K562 (cell line): ENCODE data around the gene WNK2. TPM values are rescaled to one million over a fixed set of nuclear protein-coding genes. Genes with fewer than 3 reads are reported as not detected.

ENCODE experiments used
- ARHGAP35 ChIP-seq: fragments of 450-650 bp; IDR thresholded peaks from 2 replicates; pipeline ENCODE4 v1.6.1; 2018; ENCODE audit not compliant: partially characterized antibody
- CXXC5 ChIP-seq: fragments of 250-450 bp; sonication (Bioruptor Pico); IDR thresholded peaks from 2 replicates; pipeline ENCODE4 v1.8.0; 2022; ENCODE audit warnings: inconsistent platforms, mild to moderate bottlenecking, moderate library complexity
- FOSL1 ChIP-seq: fragments of 200-800 bp; sonication (Bioruptor generic); conservative IDR thresholded peaks from 2 replicates; pipeline ENCODE4 v1.6.1; 2016; ENCODE audit warnings: missing genetic modification characterization, missing compliant biosample characterization
- NRF1 ChIP-seq, 2 experiments: fragments of 450-650 bp; IDR thresholded peaks in 1 of 2; conservative IDR thresholded peaks in 1 of 2; 2 replicates each; pipeline ENCODE4 v1.6.1; 2014; ENCODE audit warnings: mild to moderate bottlenecking in 2 of 2
- ZEB2 ChIP-seq: fragments of 450-650 bp; IDR thresholded peaks from 2 replicates; pipeline ENCODE4 v1.6.1; 2016
- ZNF668 ChIP-seq: fragments of 250-450 bp; sonication (Bioruptor Pico); IDR thresholded peaks from 2 replicates; pipeline ENCODE4 v1.8.0; 2022; ENCODE audit warnings: mild to moderate bottlenecking, inconsistent platforms
- polyA plus RNA-seq, 8 experiments: library from polyadenylated mRNA; depleted of rRNA in 4 of 8; stranded (reverse) in 5 of 8; unstranded in 3 of 8; fragments of >200 nt; fragmentation: Nextera tagmentation in 2 of 8; fragmentation: Illumina TruSeq in 1 of 8; extraction: Ambion mirVana in 2 of 8; extraction: Trizol in 1 of 8; gene quantifications; 2 replicates each; pipeline versions ENCODE4 v1.2.1 to v1.2.3, GENCODE V29; 2011 to 2014; ENCODE audit warnings: inconsistent platforms in 1 of 8, missing spikeins in 1 of 8
- total RNA-seq, 7 experiments: library from RNA; depleted of rRNA in 6 of 7; stranded (reverse); fragments of >200 nt in 6 of 7; fragmentation: Illumina TruSeq in 2 of 7; extraction: Trizol in 2 of 7; gene quantifications; 2 replicates each; pipeline versions ENCODE4 v1.2.1 to v1.2.3, GENCODE V29; 2011 to 2021; ENCODE audit warnings: low replicate concordance in 1 of 7
- TF ChIP-seq, protein P1 (sequence below): sonication (generic); formaldehyde crosslinking; IDR thresholded peaks from 2 replicates; pipeline ENCODE4 v1.8.1; 2022; ENCODE audit warnings: missing genetic modification reagents
- TF ChIP-seq, protein P2 (sequence below): sonication (generic); formaldehyde crosslinking; IDR thresholded peaks from 2 replicates; pipeline ENCODE4 v1.4.0; 2020; ENCODE audit warnings: mild to moderate bottlenecking, missing genetic modification reagents

The WNK2 gene
- total and polyA plus RNA-seq, 9 of the 15 experiments (the other 6 are each of a cell fraction or from before 2014, with no cell fraction given), result 0.36 to 3.3 (median 0.64) TPM; not detected in 2

DNA sequence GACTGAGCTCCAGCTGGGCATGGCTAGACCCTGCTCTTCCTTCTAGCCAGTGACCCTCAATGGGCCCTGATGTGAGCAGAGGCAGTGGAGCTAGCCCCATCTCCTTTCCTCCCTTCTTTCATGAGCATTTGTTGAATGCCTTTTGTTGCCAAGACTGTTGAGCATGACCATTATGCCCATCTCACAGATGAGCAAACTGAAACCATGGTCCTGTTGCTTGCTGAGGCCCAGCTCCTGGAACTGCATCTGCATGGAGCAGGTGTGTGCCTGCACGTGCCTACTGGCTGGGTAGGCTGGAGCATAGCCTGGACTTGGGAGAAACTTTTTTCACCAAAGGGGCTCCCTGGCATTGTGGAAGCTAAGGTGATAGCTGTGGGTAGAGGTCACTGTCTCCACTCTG, 3.0 kb upstream of the WNK2 start (continued):
- TF ChIP-seq FOSL1 (tag), result no peak
- no peak for TF ChIP-seq CXXC5 (CRISPR knock-in tag)
- TF ChIP-seq ZEB2, result no peak
- TF ChIP-seq NRF1 (conservative IDR thresholded peaks at IDR 0.05 in 1 of 2, IDR thresholded peaks at IDR 0.05 in 1 of 2), result no peak
- TF ChIP-seq, protein P1, sequence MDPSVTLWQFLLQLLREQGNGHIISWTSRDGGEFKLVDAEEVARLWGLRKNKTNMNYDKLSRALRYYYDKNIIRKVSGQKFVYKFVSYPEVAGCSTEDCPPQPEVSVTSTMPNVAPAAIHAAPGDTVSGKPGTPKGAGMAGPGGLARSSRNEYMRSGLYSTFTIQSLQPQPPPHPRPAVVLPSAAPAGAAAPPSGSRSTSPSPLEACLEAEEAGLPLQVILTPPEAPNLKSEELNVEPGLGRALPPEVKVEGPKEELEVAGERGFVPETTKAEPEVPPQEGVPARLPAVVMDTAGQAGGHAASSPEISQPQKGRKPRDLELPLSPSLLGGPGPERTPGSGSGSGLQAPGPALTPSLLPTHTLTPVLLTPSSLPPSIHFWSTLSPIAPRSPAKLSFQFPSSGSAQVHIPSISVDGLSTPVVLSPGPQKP (CRISPR knock-in tag), result no peak
- TF ChIP-seq, protein P2, sequence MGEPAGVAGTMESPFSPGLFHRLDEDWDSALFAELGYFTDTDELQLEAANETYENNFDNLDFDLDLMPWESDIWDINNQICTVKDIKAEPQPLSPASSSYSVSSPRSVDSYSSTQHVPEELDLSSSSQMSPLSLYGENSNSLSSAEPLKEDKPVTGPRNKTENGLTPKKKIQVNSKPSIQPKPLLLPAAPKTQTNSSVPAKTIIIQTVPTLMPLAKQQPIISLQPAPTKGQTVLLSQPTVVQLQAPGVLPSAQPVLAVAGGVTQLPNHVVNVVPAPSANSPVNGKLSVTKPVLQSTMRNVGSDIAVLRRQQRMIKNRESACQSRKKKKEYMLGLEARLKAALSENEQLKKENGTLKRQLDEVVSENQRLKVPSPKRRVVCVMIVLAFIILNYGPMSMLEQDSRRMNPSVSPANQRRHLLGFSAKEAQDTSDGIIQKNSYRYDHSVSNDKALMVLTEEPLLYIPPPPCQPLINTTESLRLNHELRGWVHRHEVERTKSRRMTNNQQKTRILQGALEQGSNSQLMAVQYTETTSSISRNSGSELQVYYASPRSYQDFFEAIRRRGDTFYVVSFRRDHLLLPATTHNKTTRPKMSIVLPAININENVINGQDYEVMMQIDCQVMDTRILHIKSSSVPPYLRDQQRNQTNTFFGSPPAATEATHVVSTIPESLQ (CRISPR knock-in tag), result no peak
- TF ChIP-seq ARHGAP35, result no peak
- no peak for TF ChIP-seq ZNF668 (CRISPR knock-in tag)
